SK-N-SH (cell line): ENCODE results near the gene RETREG2. TPM values are rescaled to one million over a fixed set of nuclear protein-coding genes. Genes with fewer than 3 reads are reported as not detected.

Experiments
- CTCF ChIA-PET: fragments of 300-600, 350-600 bp; formaldehyde crosslinking; extraction: SDS; loops from one replicate; lab custom pipeline; 2021; lab: Yijun Ruan, JAX
- POLR2A ChIA-PET: fragments of 350-600 bp; sonication (Branson Sonifier 250); formaldehyde crosslinking; extraction: SDS; loops from one replicate; lab custom pipeline; 2020; ENCODE audit warnings: antibody characterized with exemption, inconsistent platforms; lab: Yijun Ruan, JAX
- DNase-seq: peaks from one replicate; pipeline ENCODE4 v3.0.0; 2012
- H2AFZ ChIP-seq: fragments of 200-600 bp; sonication (generic); 2 replicates; pipeline ENCODE4 v1.8.1; 2016; ENCODE audit warnings: antibody characterized with exemption, mild to moderate bottlenecking, low read depth
- H3F3A ChIP-seq: fragments of 200-600 bp; sonication (generic); replicated peaks from 2 replicates; pipeline ENCODE3; 2016; ENCODE audit warnings: antibody characterized with exemption, mild to moderate bottlenecking; ENCODE audit not compliant: insufficient read depth
- H3K27ac ChIP-seq, 2 experiments: fragments of 200-500 bp in 1 of 2; fragments of 200-600 bp in 1 of 2; sonication (Bioruptor generic) in 1 of 2; sonication (generic), shearing (Covaris generic) in 1 of 2; 2 replicates each; pipeline versions ENCODE4 v1.5.1 to v1.6.1; 2014 to 2016; ENCODE audit warnings: low read depth in 2 of 2, inconsistent platforms in 1 of 2, low read length in 1 of 2, mild to moderate bottlenecking in 1 of 2, mixed read lengths in 1 of 2
- H3K27me3 ChIP-seq: fragments of 200-600 bp; sonication (generic), shearing (Covaris generic); 2 replicates; pipeline ENCODE4 v1.6.1; 2016; ENCODE audit warnings: mixed run types; ENCODE audit not compliant: insufficient read depth
- H3K36me3 ChIP-seq, 2 experiments: fragments of 200-500 bp in 1 of 2; fragments of 200-600 bp in 1 of 2; sonication (Bioruptor generic) in 1 of 2; sonication (generic) in 1 of 2; replicated peaks in 1 of 2; 2 replicates each; pipeline versions ENCODE3 to v1.5.1; 2014 to 2016; ENCODE audit warnings: low read length in 1 of 2, mild to moderate bottlenecking in 1 of 2; ENCODE audit not compliant: insufficient read depth in 2 of 2, control insufficient read depth in 1 of 2
- H3K4me1 ChIP-seq, 2 experiments: fragments of 200-500 bp in 1 of 2; fragments of 200-600 bp in 1 of 2; sonication (Bioruptor generic) in 1 of 2; sonication (generic), shearing (Covaris generic) in 1 of 2; 2 replicates each; pipeline versions ENCODE4 v1.5.1 to v1.6.1; 2014 to 2016; ENCODE audit warnings: low read depth in 1 of 2, low read length in 1 of 2, mixed run types in 1 of 2; ENCODE audit not compliant: insufficient read depth in 2 of 2, control insufficient read depth in 1 of 2
- H3K4me2 ChIP-seq: fragments of 200-600 bp; sonication (generic), shearing (Covaris generic); 2 replicates; pipeline ENCODE4 v1.6.1; 2017; ENCODE audit warnings: mixed run types
- H3K4me3 ChIP-seq, 2 experiments: fragments of 200-500 bp in 1 of 2; fragments of 200-600 bp in 1 of 2; sonication (Bioruptor generic) in 1 of 2; sonication (generic), shearing (Covaris generic) in 1 of 2; 2 replicates each; pipeline versions ENCODE4 v1.5.1 to v1.8.1; 2014 to 2016; ENCODE audit warnings: low read depth in 2 of 2, inconsistent platforms in 1 of 2, low read length in 1 of 2, mild to moderate bottlenecking in 1 of 2, mixed read lengths in 1 of 2, moderate library complexity in 1 of 2
- H3K79me2 ChIP-seq: fragments of 200-600 bp; sonication (generic); 2 replicates; pipeline ENCODE4 v1.8.1; 2017; ENCODE audit warnings: mild to moderate bottlenecking; ENCODE audit not compliant: insufficient read depth
- H3K9ac ChIP-seq: fragments of 200-600 bp; sonication (generic); 2 replicates; pipeline ENCODE4 v1.6.1; 2017; ENCODE audit warnings: mixed run types
- H3K9me2 ChIP-seq: fragments of 200-600 bp; sonication (generic); 2 replicates; pipeline ENCODE4 v1.6.1; 2017; ENCODE audit warnings: mixed run types
- H3K9me3 ChIP-seq: fragments of 200-600 bp; sonication (generic); 2 replicates; pipeline ENCODE4 v1.6.1; 2017; ENCODE audit warnings: mixed run types, mild to moderate bottlenecking, moderate library complexity
- H4K20me1 ChIP-seq: fragments of 200-600 bp; sonication (generic); 2 replicates; pipeline ENCODE4 v1.6.1; 2017; ENCODE audit warnings: mild to moderate bottlenecking, mixed run types; ENCODE audit not compliant: insufficient read depth
- CHD2 ChIP-seq: fragments of 150-350 bp; IDR thresholded peaks from 2 replicates; pipeline ENCODE4 v1.6.1; 2018; ENCODE audit warnings: low read length; ENCODE audit not compliant: partially characterized antibody
- EP300 ChIP-seq, 2 experiments: IDR thresholded peaks; 2 replicates each; pipeline versions ENCODE4 v1.4.0 to v1.6.1; 2012; ENCODE audit warnings: borderline replicate concordance in 1 of 2, low read depth in 1 of 2, low read length in 1 of 2
- EZH2phosphoT487 ChIP-seq: fragments of 200-600 bp; sonication (generic); IDR thresholded peaks from 2 replicates; pipeline ENCODE4 v1.6.1; 2017; ENCODE audit warnings: low read depth, mixed run types, mild to moderate bottlenecking, antibody characterized with exemption, moderate library complexity, borderline replicate concordance
- FOXM1 ChIP-seq: IDR thresholded peaks from 2 replicates; pipeline ENCODE4 v1.4.0; 2012; ENCODE audit warnings: low read depth, mild to moderate bottlenecking
- NRF1 ChIP-seq: IDR thresholded peaks from 2 replicates; pipeline ENCODE4 v1.6.1; 2012; ENCODE audit warnings: low read depth, mild to moderate bottlenecking, low read length
- POLR2AphosphoS5 ChIP-seq: IDR thresholded peaks from 2 replicates; pipeline ENCODE4 v1.6.1; 2012; ENCODE audit warnings: low read depth, low read length
- RAD21 ChIP-seq: IDR thresholded peaks from 2 replicates; pipeline ENCODE4 v1.6.1; 2012; ENCODE audit warnings: mild to moderate bottlenecking, low read length
- RCOR1 ChIP-seq: fragments of 150-350 bp; IDR thresholded peaks from 2 replicates; pipeline ENCODE4 v1.6.1; 2017; ENCODE audit warnings: antibody characterized with exemption, low read length
- RFX5 ChIP-seq: IDR thresholded peaks from 2 replicates; pipeline ENCODE4 v1.6.1; 2012; ENCODE audit warnings: mild to moderate bottlenecking, improper control_type of control experiment, low read length
- RXRA ChIP-seq: IDR thresholded peaks from 2 replicates; pipeline ENCODE4 v1.4.0; 2012; ENCODE audit warnings: low read depth, mild to moderate bottlenecking, borderline replicate concordance
- SMC3 ChIP-seq: IDR thresholded peaks from 2 replicates; pipeline ENCODE4 v1.6.1; 2012; ENCODE audit warnings: low read depth, low read length, improper control_type of control experiment
- TCF12 ChIP-seq: IDR thresholded peaks from 2 replicates; pipeline ENCODE4 v1.4.0; 2012
- WGBS: methylation state at CpG from one replicate; pipeline ENCODE4 v1.1.6; 2017; ENCODE audit warnings: low lambda C conversion rate; 5-methylcytosine and 5-hydroxymethylcytosine counted together
- polyA plus RNA-seq, 3 experiments: library from polyadenylated mRNA; depleted of rRNA; stranded (reverse); fragments of >200 nt; gene quantifications; 2 replicates each; pipeline ENCODE4 v1.2.3, GENCODE V29; 2012
- TF ChIP-seq, protein P1 (sequence below): fragments of 200-600 bp; sonication (generic); IDR thresholded peaks from 2 replicates; pipeline ENCODE4 v1.6.1; 2017; ENCODE audit warnings: antibody characterized with exemption, mild to moderate bottlenecking, moderate library complexity
- TF ChIP-seq, protein P2 (sequence below): IDR thresholded peaks from 2 replicates; pipeline ENCODE4 v1.4.0; 2012; ENCODE audit warnings: low read depth, borderline replicate concordance
- TF ChIP-seq, protein P3 (sequence below): IDR thresholded peaks from 2 replicates; pipeline ENCODE4; 2012
- TF ChIP-seq, protein P4 (sequence below): IDR thresholded peaks from 2 replicates; pipeline ENCODE4 v1.4.0; 2012; ENCODE audit warnings: low read depth, borderline replicate concordance

RETREG2 gene
- polyA plus RNA-seq, 1 of the 3 experiments (the other 2 are of a cell fraction), result 74.6 TPM

DNA sequence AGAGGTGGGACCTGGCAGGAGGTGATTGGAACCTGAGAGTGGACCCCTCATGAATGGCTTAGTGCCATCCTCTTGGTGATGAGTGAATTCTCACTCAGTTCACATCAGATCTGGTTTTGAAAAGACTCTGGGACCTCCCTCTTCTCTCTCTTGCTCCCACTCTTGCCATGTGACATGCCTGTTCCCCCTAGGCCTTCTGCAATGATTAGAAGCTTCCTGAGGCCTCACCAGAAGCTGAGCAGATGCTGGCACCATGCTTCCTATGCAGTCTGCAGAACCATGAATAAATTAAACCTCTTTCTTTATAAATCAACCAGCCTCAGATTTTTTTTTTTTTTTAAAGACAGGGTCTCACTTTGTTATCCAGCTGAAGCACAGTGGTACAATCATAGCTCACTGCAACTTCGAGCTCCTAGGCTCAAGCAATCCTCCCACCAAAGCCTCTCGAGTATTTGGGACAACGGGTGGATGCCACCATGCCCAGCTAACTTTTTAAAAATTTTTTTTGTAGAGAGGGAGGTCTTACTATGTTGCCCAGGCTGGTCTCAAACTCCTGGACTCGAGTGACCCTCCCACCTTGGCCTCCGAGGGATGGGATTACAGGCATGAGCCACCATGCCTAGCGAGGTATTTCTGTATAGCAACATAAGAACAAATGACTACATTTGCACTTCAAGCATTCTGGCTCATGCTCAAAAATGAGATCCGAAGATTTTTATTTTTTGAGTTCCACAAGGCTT is 26.5 kb downstream of the RETREG2 start:
- TF ChIP-seq, protein P1, sequence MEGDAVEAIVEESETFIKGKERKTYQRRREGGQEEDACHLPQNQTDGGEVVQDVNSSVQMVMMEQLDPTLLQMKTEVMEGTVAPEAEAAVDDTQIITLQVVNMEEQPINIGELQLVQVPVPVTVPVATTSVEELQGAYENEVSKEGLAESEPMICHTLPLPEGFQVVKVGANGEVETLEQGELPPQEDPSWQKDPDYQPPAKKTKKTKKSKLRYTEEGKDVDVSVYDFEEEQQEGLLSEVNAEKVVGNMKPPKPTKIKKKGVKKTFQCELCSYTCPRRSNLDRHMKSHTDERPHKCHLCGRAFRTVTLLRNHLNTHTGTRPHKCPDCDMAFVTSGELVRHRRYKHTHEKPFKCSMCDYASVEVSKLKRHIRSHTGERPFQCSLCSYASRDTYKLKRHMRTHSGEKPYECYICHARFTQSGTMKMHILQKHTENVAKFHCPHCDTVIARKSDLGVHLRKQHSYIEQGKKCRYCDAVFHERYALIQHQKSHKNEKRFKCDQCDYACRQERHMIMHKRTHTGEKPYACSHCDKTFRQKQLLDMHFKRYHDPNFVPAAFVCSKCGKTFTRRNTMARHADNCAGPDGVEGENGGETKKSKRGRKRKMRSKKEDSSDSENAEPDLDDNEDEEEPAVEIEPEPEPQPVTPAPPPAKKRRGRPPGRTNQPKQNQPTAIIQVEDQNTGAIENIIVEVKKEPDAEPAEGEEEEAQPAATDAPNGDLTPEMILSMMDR, result no peak
- TF ChIP-seq, all 33 proteins: peak for 0
- Histone ChIP-seq H3K4me1 (peaks cover 13 to 20% of the 10 kb centered on the region in 2 experiments; a peak in 3 of 4 replicates), H3K27ac (no peak overlapping the region), H3K27me3 (no peaks in the 10 kb centered on the region), H3F3A (peaks cover 15% of the 10 kb centered on the region), H3K9ac (no peak overlapping the region), H3K9me3 (no peaks in the 10 kb centered on the region), H3K79me2 (no peaks in the 10 kb centered on the region), H2AFZ (no peak overlapping the region), H3K9me2 (no peaks in the 10 kb centered on the region), H3K4me2 (no peak overlapping the region), H4K20me1 (no peaks in the 10 kb centered on the region), H3K4me3 (no peak overlapping the region), H3K36me3 (peaks cover 9 to 14% of the 10 kb centered on the region in 2 experiments)
- WGBS, result 70% methylated on average over 7 of the region's 7 CpGs
- ChIA-PET POLR2A (no interaction called here), CTCF (interaction anchor here (0.7 to 1.0 kb wide), 3 partner anchors 41 to 50 kb away, joined by 3 read pairs; partner anchors contain the start of genes GLB1L, NHEJ1 and STK16)
- no peak for DNase-seq

DNA sequence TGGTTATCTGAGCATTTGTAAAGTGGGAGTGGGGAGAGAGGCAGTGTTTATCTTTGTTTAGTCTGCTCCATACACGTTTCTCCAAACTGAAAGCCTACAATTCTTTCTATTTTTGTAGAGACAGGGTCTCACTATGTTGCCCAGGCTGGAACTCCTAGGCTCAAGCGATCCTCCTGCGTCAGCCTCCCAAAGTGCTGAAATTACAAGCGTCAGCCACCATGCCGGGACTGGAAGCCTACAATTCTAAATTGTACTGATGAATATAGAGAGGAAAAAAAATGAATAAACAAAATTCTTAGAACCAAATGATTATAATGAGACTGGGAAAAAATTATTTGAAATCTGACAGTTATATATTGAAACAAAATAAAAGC is 27.1 kb downstream of the RETREG2 start:
- Histone ChIP-seq H4K20me1 (no peaks in the 10 kb centered on the region), H3K36me3 (peaks cover 9 to 20% of the 10 kb centered on the region in 2 experiments), H3K79me2 (no peaks in the 10 kb centered on the region), H3K27me3 (no peaks in the 10 kb centered on the region), H3K9me2 (no peaks in the 10 kb centered on the region), H3K4me3 (no peak overlapping the region), H3K27ac (no peak overlapping the region), H3F3A (peaks cover 15% of the 10 kb centered on the region), H2AFZ (no peak overlapping the region), H3K9me3 (no peaks in the 10 kb centered on the region), H3K4me2 (no peak overlapping the region), H3K4me1 (peaks cover 13 to 20% of the 10 kb centered on the region in 2 experiments; a peak in 3 of 4 replicates), H3K9ac (no peak overlapping the region)
- WGBS, result 88% methylated on average over 5 of the region's 5 CpGs
- POLR2A ChIA-PET, result interaction anchor here (4.6 kb wide), 1 partner anchor 12 kb away, joined by 52 read pairs; the partner anchor contains the start of gene ABCB6
- no peak for DNase-seq
- CTCF ChIA-PET, result interaction anchor here (1.0 to 1.7 kb wide), 2 partner anchors 46 to 50 kb away, joined by 3 to 5 read pairs; no protein-coding TSS in a partner anchor
- TF ChIP-seq SMC3 (no peak), TCF12 (no peak), EP300 (IDR thresholded peaks at IDR 0.05; ENCODE audit: borderline replicate concordance in 1 of 2, low read depth in 1 of 2, low read length in 1 of 2) (no peak), POLR2AphosphoS5 (no peak), EZH2phosphoT487 (no peak), FOXM1 (no peak), RXRA (no peak), RCOR1 (no peak), RFX5 (no peak), CHD2 (no peak), NRF1 (no peak), RAD21 (no peak)
- TF ChIP-seq, protein P2, sequence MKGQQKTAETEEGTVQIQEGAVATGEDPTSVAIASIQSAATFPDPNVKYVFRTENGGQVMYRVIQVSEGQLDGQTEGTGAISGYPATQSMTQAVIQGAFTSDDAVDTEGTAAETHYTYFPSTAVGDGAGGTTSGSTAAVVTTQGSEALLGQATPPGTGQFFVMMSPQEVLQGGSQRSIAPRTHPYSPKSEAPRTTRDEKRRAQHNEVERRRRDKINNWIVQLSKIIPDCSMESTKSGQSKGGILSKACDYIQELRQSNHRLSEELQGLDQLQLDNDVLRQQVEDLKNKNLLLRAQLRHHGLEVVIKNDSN, result no peak
- TF ChIP-seq, protein P3, sequence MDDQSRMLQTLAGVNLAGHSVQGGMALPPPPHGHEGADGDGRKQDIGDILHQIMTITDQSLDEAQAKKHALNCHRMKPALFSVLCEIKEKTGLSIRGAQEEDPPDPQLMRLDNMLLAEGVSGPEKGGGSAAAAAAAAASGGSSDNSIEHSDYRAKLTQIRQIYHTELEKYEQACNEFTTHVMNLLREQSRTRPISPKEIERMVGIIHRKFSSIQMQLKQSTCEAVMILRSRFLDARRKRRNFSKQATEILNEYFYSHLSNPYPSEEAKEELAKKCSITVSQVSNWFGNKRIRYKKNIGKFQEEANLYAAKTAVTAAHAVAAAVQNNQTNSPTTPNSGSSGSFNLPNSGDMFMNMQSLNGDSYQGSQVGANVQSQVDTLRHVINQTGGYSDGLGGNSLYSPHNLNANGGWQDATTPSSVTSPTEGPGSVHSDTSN, result no peak
- TF ChIP-seq, protein P4, sequence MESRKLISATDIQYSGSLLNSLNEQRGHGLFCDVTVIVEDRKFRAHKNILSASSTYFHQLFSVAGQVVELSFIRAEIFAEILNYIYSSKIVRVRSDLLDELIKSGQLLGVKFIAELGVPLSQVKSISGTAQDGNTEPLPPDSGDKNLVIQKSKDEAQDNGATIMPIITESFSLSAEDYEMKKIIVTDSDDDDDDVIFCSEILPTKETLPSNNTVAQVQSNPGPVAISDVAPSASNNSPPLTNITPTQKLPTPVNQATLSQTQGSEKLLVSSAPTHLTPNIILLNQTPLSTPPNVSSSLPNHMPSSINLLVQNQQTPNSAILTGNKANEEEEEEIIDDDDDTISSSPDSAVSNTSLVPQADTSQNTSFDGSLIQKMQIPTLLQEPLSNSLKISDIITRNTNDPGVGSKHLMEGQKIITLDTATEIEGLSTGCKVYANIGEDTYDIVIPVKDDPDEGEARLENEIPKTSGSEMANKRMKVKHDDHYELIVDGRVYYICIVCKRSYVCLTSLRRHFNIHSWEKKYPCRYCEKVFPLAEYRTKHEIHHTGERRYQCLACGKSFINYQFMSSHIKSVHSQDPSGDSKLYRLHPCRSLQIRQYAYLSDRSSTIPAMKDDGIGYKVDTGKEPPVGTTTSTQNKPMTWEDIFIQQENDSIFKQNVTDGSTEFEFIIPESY, result no peak
